HG03442 (cell line): Measurements from ENCODE around the gene RAX.
"Not testable (repeated sequence)": the region's sequence is repeated elsewhere in the genome, so short reads cannot be mapped to it uniquely, and the experiment has no call there.

Experiments
- ATAC-seq: cut with Tn5 transposase; IDR thresholded peaks from one replicate; pipeline ENCODE4 v1.9.1; 2021; ENCODE audit warnings: mild to moderate bottlenecking, moderate library complexity; ENCODE audit not compliant: unreplicated experiment

The RAX gene

GRCh38 chr18:59273759-59274532, 692 bp upstream of the RAX start:
- no peak for ATAC-seq

- no peak for ATAC-seq
These were observed 899 bp downstream of the RAX start for GRCh38 chr18:59272221-59272888.

- no peak for ATAC-seq
These were observed 1.5 kb downstream of the RAX start for GRCh38 chr18:59271606-59272220.

GRCh38 chr18:59270689-59271257, 2.5 kb downstream of the RAX start:
- no peak for ATAC-seq

- ATAC-seq, result no peak
These were observed 3.6 kb downstream of the RAX start for GRCh38 chr18:59269563-59270119.

GRCh38 chr18:59268721-59269562, 4.3 kb downstream of the RAX start:
- ATAC-seq, result peak; percentile 45

- no peak for ATAC-seq
These were observed 5.0 kb downstream of the RAX start for GRCh38 chr18:59268127-59268720.

GRCh38 chr18:59267503-59268126, 5.6 kb downstream of the RAX start:
- ATAC-seq, result no peak

- ATAC-seq, result no peak
These were observed 6.3 kb downstream of the RAX start for GRCh38 chr18:59266886-59267502.

GRCh38 chr18:59266459-59266858, 6.8 kb downstream of the RAX start:
- no peak for ATAC-seq

- ATAC-seq, result no peak
These were observed 7.3 kb downstream of the RAX start for GRCh38 chr18:59265974-59266369.

- peak; percentile 42 for ATAC-seq
These were observed 7.8 kb downstream of the RAX start for GRCh38 chr18:59265246-59265973.

- ATAC-seq, result no peak
These were observed 8.5 kb downstream of the RAX start for GRCh38 chr18:59264651-59265245.

GRCh38 chr18:59264121-59264571, 9.1 kb downstream of the RAX start:
- no peak for ATAC-seq

GRCh38 chr18:59263661-59264060, 9.6 kb downstream of the RAX start:
- no peak for ATAC-seq

GRCh38 chr18:59262243-59262642, 11.0 kb downstream of the RAX start:
- ATAC-seq, result not testable (repeated sequence)

- ATAC-seq, result not testable (repeated sequence)
These were observed 11.4 kb downstream of the RAX start for GRCh38 chr18:59261842-59262241.

GRCh38 chr18:59255491-59255890, 17.8 kb downstream of the RAX start:
- ATAC-seq, result not testable (repeated sequence)
